ENCODE measurements around the gene SMTNL1.

SMTNL1 gene

GRCh38 chr11:57501953-57502352 is 35.4 kb upstream of the SMTNL1 start:
- H3K4me2 ChIP-seq (ENCODE audit: low read depth, low read length, poor library complexity, severe bottlenecking), result no peak overlapping the region
- H3K27me3 ChIP-seq (ENCODE audit: insufficient read depth, low read length, poor library complexity, severe bottlenecking), result no peaks in the 10 kb centered on the region
- no peaks in the 10 kb centered on the region for H3K9me3 ChIP-seq (ENCODE audit: insufficient read depth, low read depth, low read length)
- H3K4me3 ChIP-seq (ENCODE audit: low read length, poor library complexity, severe bottlenecking), result no peak overlapping the region
- no peaks in the 10 kb centered on the region for H4K20me1 ChIP-seq (ENCODE audit: insufficient read depth, low read length, poor library complexity, severe bottlenecking)
- no peak overlapping the region for H3K9ac ChIP-seq (ENCODE audit: low read depth, low read length, poor library complexity, severe bottlenecking)
- H3F3A ChIP-seq (ENCODE audit: low read depth), result no peaks in the 10 kb centered on the region
- H3K79me2 ChIP-seq (ENCODE audit: insufficient read depth, low read length), result no peaks in the 10 kb centered on the region
- peaks cover 28% of the 10 kb centered on the region; the same call in 1 of the 2 replicates for H3K36me3 ChIP-seq (ENCODE audit: insufficient read depth, low read length)
- no peaks in the 10 kb centered on the region for H3K9me2 ChIP-seq (replicated peaks; ENCODE audit: low read depth, low read length)
- H2AFZ ChIP-seq (ENCODE audit: low read length), result no peak overlapping the region
- H3K4me1 ChIP-seq (ENCODE audit: insufficient read depth, low read length, poor library complexity, severe bottlenecking), result no peaks in the 10 kb centered on the region
- no peak for TF ChIP-seq CTCF (conservative IDR thresholded peaks at IDR 0.05; ENCODE audit: low read length)
- no peak for TF ChIP-seq EZH2phosphoT487 (IDR thresholded peaks at IDR 0.05; ENCODE audit: borderline replicate concordance)

- Histone ChIP-seq H3K79me2 (ENCODE audit: insufficient read depth, low read length) (no peaks in the 10 kb centered on the region), H3K27me3 (ENCODE audit: insufficient read depth, low read length, poor library complexity, severe bottlenecking) (no peaks in the 10 kb centered on the region), H4K20me1 (ENCODE audit: insufficient read depth, low read length, poor library complexity, severe bottlenecking) (no peaks in the 10 kb centered on the region), H3K4me1 (ENCODE audit: insufficient read depth, low read length, poor library complexity, severe bottlenecking) (no peaks in the 10 kb centered on the region), H3K9ac (ENCODE audit: low read depth, low read length, poor library complexity, severe bottlenecking) (no peak overlapping the region), H3K4me3 (ENCODE audit: low read length, poor library complexity, severe bottlenecking) (no peak overlapping the region), H2AFZ (ENCODE audit: low read length) (no peak overlapping the region), H3K9me2 (replicated peaks; ENCODE audit: low read depth, low read length) (no peaks in the 10 kb centered on the region), H3K4me2 (ENCODE audit: low read depth, low read length, poor library complexity, severe bottlenecking) (no peak overlapping the region), H3K36me3 (ENCODE audit: insufficient read depth, low read length) (peaks cover 24% of the 10 kb centered on the region; the same call in 1 of the 2 replicates), H3F3A (ENCODE audit: low read depth) (no peaks in the 10 kb centered on the region), H3K9me3 (ENCODE audit: insufficient read depth, low read depth, low read length) (no peaks in the 10 kb centered on the region)
- TF ChIP-seq CTCF (conservative IDR thresholded peaks at IDR 0.05; ENCODE audit: low read length), result no peak
These were observed 35.0 kb upstream of the SMTNL1 start for GRCh38 chr11:57502376-57502775.

- no peaks in the 10 kb centered on the region for H3K9me3 ChIP-seq (ENCODE audit: insufficient read depth, low read depth, low read length)
These were observed 34.5 kb upstream of the SMTNL1 start for GRCh38 chr11:57502870-57503269.

More at GRCh38 chr11:57502870-57503269, 34.5 kb upstream of the SMTNL1 start:
- Histone ChIP-seq H3K9me2 (replicated peaks; ENCODE audit: low read depth, low read length) (no peaks in the 10 kb centered on the region), H3K79me2 (ENCODE audit: insufficient read depth, low read length) (0 out of 2 replicates have a peak, but pooled peaks cover 3% of the 10 kb centered on the region), H3K4me2 (ENCODE audit: low read depth, low read length, poor library complexity, severe bottlenecking) (no peak overlapping the region), H3K36me3 (ENCODE audit: insufficient read depth, low read length) (peaks cover 19% of the 10 kb centered on the region; the same call in 1 of the 2 replicates), H3F3A (ENCODE audit: low read depth) (no peaks in the 10 kb centered on the region), H3K4me1 (ENCODE audit: insufficient read depth, low read length, poor library complexity, severe bottlenecking) (no peaks in the 10 kb centered on the region), H2AFZ (ENCODE audit: low read length) (no peak overlapping the region), H3K9ac (ENCODE audit: low read depth, low read length, poor library complexity, severe bottlenecking) (no peak overlapping the region), H3K4me3 (ENCODE audit: low read length, poor library complexity, severe bottlenecking) (no peak overlapping the region), H4K20me1 (ENCODE audit: insufficient read depth, low read length, poor library complexity, severe bottlenecking) (no peaks in the 10 kb centered on the region), H3K27me3 (ENCODE audit: insufficient read depth, low read length, poor library complexity, severe bottlenecking) (no peaks in the 10 kb centered on the region)
- TF ChIP-seq CTCF (conservative IDR thresholded peaks at IDR 0.05; ENCODE audit: low read length) (no peak), EZH2phosphoT487 (IDR thresholded peaks at IDR 0.05; ENCODE audit: borderline replicate concordance) (no peak)
